Measurements from ENCODE around the gene CYSTM1. TPM values are rescaled to one million over a fixed set of nuclear protein-coding genes. Genes with fewer than 3 reads are reported as not detected.

Gene CYSTM1, protein sequence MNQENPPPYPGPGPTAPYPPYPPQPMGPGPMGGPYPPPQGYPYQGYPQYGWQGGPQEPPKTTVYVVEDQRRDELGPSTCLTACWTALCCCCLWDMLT
- 12.0 and 13.3 TPM in 2 replicates for total RNA-seq

DNA sequence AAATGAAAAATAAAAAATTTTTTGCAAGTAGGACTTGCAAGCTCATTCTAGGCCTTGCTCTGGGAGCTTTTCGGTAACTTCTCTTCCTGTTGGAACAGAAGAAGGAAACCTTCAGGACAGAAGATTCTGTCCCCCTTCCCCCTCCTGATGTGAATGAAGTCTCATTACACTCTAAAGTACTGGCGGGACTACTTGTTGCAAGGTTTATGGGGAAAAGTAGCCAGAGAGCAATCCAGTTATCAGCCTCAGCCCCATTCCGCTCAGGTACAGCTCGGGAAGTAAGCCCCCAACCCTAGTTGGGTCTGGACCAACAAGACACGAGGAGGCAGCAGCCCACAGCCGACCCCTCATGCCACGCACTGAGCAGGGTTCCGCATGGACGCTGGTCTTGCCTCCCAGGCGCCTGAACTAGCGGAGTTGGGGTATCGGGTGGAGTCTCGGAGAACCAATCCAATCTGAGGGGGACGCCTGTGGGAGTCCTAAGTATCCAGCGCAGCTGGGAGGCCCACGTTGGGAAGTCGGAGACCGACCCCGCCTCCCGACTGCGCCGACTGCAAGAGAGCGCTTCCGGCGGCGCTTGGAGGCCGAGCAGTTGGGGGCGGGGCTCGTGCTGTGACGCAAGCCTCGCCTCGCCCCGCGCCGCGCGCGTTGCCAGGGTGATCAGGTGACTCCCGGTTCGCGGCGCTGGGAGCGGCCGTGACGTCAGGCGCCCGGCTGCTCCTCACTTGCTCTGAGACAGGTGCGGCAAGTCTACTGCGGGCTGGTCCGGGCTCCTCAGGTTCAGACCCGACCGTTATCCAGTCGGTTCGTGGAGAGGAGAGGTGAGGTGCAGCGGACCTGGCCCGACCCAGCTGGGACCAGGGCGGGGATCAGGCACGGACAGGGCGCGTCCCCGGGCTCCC lies at the start of gene CYSTM1:
Gene CYSTM1 (plus strand): TSS at position 724 of the 902 bp plus-strand sequence. CDS start 19,278 bp downstream, outside the sequence.

DNA sequence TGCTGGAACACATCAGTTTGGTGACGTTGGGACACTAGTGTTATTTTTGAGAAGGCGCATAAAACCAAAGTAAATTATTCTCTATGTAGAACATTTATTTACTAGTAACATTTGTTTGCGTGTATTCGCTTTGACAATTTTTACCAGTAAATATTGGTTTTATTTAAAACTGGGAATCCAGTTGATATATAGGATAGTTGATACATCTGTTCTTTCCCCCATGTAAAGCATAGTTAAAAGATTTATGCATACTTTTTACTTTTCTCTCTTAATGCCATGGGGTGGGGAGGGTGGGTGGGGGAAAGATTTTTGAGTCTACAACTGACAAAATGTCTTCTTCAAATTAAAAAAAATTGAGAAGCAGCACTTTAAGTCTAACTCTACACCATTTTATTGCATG lies 49.4 kb upstream of the CYSTM1 start, which contains the start of gene IGIP:
Gene IGIP (plus strand): TSS at position 301 of the 400 bp plus-strand sequence. CDS start 2,540 bp downstream, outside the sequence.

Other genes starting within 250 kb of the CYSTM1 start
- 0.66 and 2.1 TPM in 2 replicates for gene NRG2, start 131.9 kb upstream of the CYSTM1 start, total RNA-seq
- 11.5 and 18.3 TPM in 2 replicates for gene PURA, start 61.1 kb upstream of the CYSTM1 start, total RNA-seq
- 3.7 and 7.9 TPM in 2 replicates for gene IGIP, start 49.3 kb upstream of the CYSTM1 start, total RNA-seq
- 46.9 and 62.9 TPM in 2 replicates for gene PFDN1, start 127.9 kb downstream of the CYSTM1 start, total RNA-seq
- 17.5 and 21.1 TPM in 2 replicates for gene HBEGF, start 171.4 kb downstream of the CYSTM1 start, total RNA-seq
- gene SLC4A9, start 185.0 kb downstream of the CYSTM1 start, total RNA-seq = not detected in 2 replicates
- 51.0 and 71.2 TPM in 2 replicates for gene ANKHD1, start 226.6 kb downstream of the CYSTM1 start, total RNA-seq